ENCODE measurements around the gene SPRED2.

Gene SPRED2, protein sequence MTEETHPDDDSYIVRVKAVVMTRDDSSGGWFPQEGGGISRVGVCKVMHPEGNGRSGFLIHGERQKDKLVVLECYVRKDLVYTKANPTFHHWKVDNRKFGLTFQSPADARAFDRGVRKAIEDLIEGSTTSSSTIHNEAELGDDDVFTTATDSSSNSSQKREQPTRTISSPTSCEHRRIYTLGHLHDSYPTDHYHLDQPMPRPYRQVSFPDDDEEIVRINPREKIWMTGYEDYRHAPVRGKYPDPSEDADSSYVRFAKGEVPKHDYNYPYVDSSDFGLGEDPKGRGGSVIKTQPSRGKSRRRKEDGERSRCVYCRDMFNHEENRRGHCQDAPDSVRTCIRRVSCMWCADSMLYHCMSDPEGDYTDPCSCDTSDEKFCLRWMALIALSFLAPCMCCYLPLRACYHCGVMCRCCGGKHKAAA

GRCh38 chr2:65432227-65433190, at the start of gene SPRED2:
TSS of gene SPRED2 (minus strand) at chr2:65432599. CDS start at chr2:65431987, 612 bp downstream.
- DNase-seq, result peak; percentile 82

- no peak for DNase-seq
Measured at GRCh38 chr2:65481961-65482360, 49.6 kb upstream of the SPRED2 start.

DNA sequence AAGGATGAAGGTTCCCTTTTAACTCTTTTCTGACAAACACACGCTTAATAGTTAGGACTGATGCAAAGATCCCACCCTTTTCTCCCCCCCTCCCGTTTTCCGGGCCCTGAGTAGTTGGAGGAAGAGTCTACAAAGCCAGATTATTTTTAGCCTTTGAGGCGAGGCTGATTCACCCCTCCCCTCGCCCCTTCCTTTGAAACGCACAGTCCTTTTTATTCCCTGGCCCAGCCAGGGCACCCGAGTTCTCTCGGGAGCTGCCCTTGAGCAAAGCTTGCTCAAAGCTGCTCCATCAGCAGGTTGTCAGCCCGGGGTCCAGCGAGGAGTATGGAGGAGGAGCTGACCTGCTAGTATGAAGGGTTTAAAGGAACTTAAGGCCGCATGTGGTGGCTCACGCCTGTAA, 47.1 kb upstream of the SPRED2 start:
- DNase-seq, result no peak

DNA sequence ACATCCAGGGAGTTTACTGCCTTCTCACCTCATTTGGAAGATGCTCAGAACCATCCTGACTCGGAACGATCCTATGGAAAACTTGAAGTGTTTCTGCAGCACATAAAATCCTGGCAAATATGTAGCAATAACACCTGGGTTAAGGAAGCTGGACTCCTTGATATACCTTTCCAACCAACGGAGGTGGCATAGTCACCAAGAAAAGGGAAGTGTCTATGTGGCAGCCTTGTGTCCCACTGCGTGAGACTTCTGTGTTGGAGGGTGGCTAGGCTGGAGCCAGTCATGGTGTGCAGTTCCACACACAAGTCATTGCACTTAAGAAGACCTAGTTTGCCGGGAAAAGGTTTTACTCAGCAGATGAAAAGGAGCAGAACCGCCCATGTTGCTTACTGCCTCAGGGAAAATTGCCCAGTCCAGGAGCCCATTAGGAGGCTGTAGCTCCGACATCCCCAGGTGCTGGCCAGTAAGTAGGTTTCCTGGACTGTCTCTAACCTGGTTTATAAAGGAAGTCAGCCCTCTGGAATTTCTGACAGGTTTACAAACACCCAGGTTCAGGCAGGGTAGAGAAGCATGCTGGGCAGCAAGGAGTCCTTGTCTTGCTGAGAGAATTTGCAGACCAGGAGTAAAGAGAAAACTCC, 46.2 kb upstream of the SPRED2 start:
- DNase-seq, result no peak

DNA sequence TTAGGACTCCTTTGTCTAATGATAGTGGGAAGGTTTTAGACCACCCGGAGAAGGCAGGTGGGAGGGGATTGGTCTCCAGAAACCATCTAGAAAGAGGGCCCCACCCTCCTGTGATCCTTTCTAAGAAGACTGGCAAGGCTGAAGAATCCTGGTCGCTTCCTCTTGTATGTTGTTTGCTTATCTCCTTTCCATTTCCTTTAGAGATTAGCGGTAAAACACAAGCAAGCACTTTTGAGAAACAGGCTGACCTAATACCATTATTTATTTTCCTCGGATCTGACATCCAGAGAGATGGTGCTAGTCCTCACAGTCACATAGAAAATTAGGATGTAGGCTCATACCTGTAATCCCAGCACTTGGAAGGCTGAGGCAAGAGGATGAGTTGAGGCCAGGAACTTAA, 45.2 kb upstream of the SPRED2 start:
- DNase-seq, result no peak

DNA sequence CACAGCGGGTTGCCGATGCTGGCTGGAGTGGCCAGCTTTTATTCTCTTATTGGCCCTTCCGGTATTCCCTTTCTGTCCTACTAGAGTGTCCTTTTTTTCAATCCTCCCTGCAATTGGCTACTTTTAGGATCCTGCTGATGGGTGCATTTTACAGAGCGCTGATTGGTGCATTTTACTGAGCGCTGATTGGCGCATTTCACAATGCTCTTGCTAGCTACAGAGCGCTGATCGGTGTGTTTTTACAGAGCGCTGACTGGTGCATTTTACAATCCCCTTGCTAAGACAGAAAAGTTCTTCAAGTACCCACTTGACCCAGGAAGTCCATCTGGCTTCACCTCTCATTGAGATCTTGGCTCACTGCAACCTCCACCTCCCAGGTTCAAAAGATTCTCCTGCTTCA, 44.4 kb upstream of the SPRED2 start:
- no peak for DNase-seq

GRCh38 chr2:65475000-65475399, 42.6 kb upstream of the SPRED2 start:
- no peak for DNase-seq

- no peak for DNase-seq
Measured at GRCh38 chr2:65473045-65473444, 40.6 kb upstream of the SPRED2 start.

GRCh38 chr2:65471409-65471808, 39.0 kb upstream of the SPRED2 start:
- DNase-seq, result no peak

DNA sequence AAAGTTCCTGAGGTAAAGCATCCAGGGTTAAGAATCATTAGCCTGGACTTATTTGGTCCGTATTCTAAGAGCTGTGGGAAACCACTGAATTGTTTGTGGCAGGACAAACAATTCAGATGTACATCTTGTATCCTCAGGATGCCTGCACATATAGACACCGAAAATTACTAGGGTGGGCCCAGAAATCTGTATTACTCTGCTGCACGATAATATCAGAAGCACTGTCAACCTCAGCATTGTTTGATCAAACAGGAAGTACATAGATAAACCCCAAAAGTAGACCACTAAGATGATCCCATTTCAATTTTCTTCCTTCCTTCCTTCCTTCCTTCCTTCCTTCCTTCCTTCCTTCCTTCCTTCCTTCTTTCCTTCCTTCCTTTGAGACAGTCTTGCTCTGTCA, 34.2 kb upstream of the SPRED2 start:
- no peak for DNase-seq

- DNase-seq, result no peak
Measured at GRCh38 chr2:65465857-65466256, 33.5 kb upstream of the SPRED2 start.

GRCh38 chr2:65465124-65465523, 32.7 kb upstream of the SPRED2 start:
- DNase-seq, result no peak

DNA sequence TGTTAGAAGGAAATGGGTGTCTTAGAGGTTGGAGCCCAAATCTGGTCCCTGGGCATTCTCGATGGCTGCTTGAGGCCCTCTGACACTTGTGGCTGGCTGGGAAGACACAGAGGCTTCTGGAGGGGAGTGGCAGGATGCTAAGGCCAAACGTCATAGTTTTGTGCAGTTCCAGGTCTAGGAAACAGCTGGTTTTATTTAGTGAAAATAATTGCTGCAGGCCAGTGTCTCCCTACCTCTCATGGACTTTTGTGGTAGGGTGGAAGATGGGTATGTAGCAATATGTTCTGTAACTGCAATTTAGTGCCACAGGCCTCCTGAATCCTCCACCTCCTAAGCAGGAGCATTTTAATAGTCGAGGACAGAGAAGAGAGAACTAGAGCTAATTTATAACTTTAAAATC, 32.2 kb upstream of the SPRED2 start:
- no peak for DNase-seq

DNA sequence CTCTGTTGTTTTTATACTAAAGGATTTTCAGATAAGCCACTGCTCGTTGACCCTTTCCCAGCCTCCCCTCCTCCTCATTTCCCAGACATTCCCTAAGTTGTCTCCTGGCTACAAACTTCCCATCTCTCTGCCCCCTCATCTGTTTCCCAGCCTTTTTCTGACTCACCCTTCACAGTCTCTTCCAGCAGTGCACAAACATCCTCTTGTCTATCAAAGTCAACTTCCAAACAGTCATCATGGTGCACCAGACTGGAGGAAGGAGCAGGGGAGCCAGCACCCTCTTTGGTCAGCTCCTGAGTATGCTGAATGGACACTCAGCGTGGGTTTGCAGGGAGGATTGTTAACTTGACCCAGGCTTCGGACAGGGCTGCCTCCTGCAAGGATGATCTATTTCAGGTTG, 26.6 kb upstream of the SPRED2 start:
- no peak for DNase-seq

GRCh38 chr2:65456886-65457285, 24.5 kb upstream of the SPRED2 start:
- DNase-seq, result no peak

DNA sequence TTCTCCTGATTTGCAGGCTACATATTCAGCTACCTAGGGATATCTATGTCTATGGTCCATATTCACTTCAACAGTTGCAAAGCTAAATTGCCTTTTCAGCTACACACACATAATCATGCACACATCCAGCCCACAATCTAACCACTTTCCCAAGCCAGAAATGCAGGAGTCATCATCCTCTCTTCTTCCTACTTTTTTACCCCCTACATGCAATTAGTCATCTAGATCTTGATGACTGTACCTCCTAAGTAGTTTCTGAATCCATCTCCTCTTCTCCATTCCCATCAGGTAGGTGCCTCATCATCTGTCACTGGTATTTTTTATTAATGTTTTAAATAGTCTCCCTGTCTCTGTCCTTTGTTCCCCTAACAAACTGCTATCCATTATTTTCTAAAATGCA, 23.7 kb upstream of the SPRED2 start:
- DNase-seq, result no peak

GRCh38 chr2:65453916-65454315, 21.5 kb upstream of the SPRED2 start:
- no peak for DNase-seq

DNA sequence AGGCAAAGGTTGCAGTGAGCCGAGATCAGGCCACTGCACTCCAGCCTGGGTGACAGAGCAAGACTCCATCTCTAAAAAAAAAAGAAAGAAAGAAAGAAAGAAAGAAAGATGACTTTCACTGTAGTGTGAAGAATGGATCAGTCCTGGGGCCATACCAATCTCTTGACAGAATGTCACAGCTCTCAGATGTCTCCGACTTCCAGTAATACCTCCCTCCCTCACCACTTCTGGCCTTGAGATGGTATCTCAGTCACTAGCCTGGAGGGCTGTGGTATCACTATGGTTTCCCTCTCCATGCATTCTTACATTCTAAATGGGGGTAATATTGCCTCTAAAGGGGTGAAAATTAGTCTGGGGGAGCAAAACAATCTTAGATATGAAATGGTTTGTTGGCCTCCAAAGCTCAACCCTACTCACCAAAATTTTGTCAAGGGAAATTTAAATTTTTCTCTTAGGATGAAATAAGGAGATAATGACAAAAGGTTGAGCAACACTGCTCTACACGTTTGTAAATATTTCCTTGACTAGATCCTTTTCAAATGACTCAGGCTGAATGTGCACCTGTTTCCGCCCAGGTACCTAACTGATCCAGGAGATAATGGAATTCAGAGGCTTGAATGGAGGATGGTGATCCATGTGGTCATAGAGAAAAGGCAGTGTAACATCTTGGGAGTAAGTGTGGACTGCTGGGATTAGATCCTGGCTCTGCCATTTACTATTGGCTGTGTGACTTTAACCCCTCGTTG, 19.9 kb upstream of the SPRED2 start:
- DNase-seq, result no peak

DNA sequence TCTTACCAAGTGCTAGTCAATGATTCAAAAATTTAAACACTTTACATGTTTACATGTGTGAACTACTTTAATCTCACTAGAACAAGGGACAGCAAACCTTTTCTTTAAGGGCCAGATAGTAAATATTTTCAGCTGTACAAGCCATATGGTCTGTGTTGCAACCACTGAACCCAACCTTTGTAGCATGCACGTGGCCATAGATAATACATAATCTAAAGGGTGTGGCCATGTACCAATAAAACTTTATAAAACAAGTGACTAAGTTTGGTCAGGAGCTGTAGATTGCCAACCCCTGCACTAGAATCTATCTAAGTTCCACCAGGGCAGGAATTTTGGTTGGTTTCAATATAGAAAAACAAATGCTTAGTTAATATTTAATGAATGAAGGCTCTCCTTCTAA, 18.4 kb upstream of the SPRED2 start:
- no peak for DNase-seq

GRCh38 chr2:65450393-65450792, 18.0 kb upstream of the SPRED2 start:
- no peak for DNase-seq

- no peak for DNase-seq
Measured at GRCh38 chr2:65443509-65444186, 11.2 kb upstream of the SPRED2 start.

DNA sequence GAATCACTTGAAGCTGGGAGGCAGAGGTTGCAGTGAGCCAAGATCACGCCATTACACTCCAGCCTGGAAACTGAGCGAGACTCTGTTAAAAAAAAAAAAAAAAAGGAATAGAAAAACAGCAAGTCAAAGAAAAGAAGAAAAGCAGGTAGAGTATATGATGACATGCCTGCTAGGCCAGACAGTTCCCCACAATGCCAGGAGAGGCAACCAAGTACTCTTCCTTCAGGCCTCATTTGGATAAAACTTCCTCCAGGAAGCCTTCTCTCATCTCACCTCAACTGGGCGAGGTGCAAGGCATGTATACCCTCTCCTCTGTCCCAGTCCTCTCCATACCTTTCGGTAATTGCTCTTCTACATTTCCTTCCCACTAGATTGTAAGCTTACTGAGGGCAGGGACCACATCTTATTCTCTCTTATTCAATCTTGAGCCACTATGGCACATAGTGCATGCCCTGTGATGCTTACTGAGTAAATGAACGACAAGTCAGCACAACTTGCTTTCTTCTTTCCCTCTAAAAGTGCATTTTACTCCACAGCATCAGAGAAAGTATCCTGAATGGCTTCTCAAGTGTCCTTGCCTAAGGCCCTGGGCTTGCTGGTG, 10.1 kb upstream of the SPRED2 start:
- no peak for DNase-seq
